ENCODE results near the gene PIGW. TPM values are rescaled to one million over a fixed set of nuclear protein-coding genes. Genes with fewer than 3 reads are reported as not detected.

The PIGW gene
- total and polyA plus RNA-seq, 2 experiments from 2014 or later: 5.5 to 15.8 TPM

GRCh38 chr17:36500745-36501225 lies 34.0 kb upstream of the PIGW start:
- H3F3A ChIP-seq (replicated peaks; ENCODE audit: low read depth): peaks cover 4% of the 10 kb centered on the region; the same call in 1 of the 2 replicates
- peaks cover 24% of the 10 kb centered on the region for H3K36me3 ChIP-seq (ENCODE audit: insufficient read depth)
- H3K4me1 Mint-ChIP-seq: no peaks in the 10 kb centered on the region

GRCh38 chr17:36501351-36501750 lies 33.4 kb upstream of the PIGW start:
- H3K4me2 ChIP-seq: no peak overlapping the region
- no peak overlapping the region for H3K4me3 ChIP-seq
- H3K36me3 ChIP-seq (ENCODE audit: insufficient read depth): peaks cover 24% of the 10 kb centered on the region
- Mint-ChIP-seq H3K27me3 (ENCODE audit: insufficient read depth, low read depth, poor library complexity) (peaks cover 7% of the 10 kb centered on the region), H3K9me3 (no peaks in the 10 kb centered on the region), H3K4me1 (no peaks in the 10 kb centered on the region), H3K36me3 (ENCODE audit: low read depth) (peaks cover 87% of the 10 kb centered on the region), H3K4me3 (no peak overlapping the region), H3K27ac (no peak overlapping the region)
- no peak overlapping the region for H3K27ac ChIP-seq (ENCODE audit: low read depth)
- no peaks in the 10 kb centered on the region for H3K4me1 ChIP-seq (ENCODE audit: insufficient read depth)
- peaks cover 5% of the 10 kb centered on the region; the same call in 1 of the 2 replicates for H4K20me1 ChIP-seq (replicated peaks; ENCODE audit: insufficient read depth)
- ATAC-seq: no peak
- H3K27me3 ChIP-seq (ENCODE audit: insufficient read depth): no peaks in the 10 kb centered on the region
- peaks cover 4% of the 10 kb centered on the region; the same call in 1 of the 2 replicates for H3F3A ChIP-seq (replicated peaks; ENCODE audit: low read depth)
- no peaks in the 10 kb centered on the region for H3K9me2 ChIP-seq (ENCODE audit: insufficient read depth)
- H3K79me2 ChIP-seq (replicated peaks; ENCODE audit: insufficient read depth): no peaks in the 10 kb centered on the region
- no peak overlapping the region for H2AFZ ChIP-seq
- no peak for DNase-seq (ENCODE audit: low spot score)
- no peak for TF ChIP-seq NANOG (IDR thresholded peaks at IDR 0.05; ENCODE audit: borderline replicate concordance)
- no peak for TF ChIP-seq ZNF462 (CRISPR knock-in tag; IDR thresholded peaks at IDR 0.05)
- no peak for TF ChIP-seq ETS1 (IDR thresholded peaks at IDR 0.05)
- no peak for TF ChIP-seq EZH2phosphoT487 (IDR thresholded peaks at IDR 0.05; ENCODE audit: unreplicated experiment)
- no peak for TF ChIP-seq POLR2AphosphoS5 (IDR thresholded peaks at IDR 0.05; ENCODE audit: low read depth)
- no peak for TF ChIP-seq ZNF331 (CRISPR knock-in tag; IDR thresholded peaks at IDR 0.05; ENCODE audit: low read depth)

More at GRCh38 chr17:36500745-36501225, 34.0 kb upstream of the PIGW start:
- no peak for TF ChIP-seq REST (IDR thresholded peaks at IDR 0.05; ENCODE audit: unreplicated experiment)
- TF ChIP-seq POLR2AphosphoS5 (IDR thresholded peaks at IDR 0.05; ENCODE audit: low read depth): no peak
- Histone ChIP-seq H2AFZ (no peak overlapping the region), H3K79me2 (replicated peaks; ENCODE audit: insufficient read depth) (no peaks in the 10 kb centered on the region), H3K4me1 (ENCODE audit: insufficient read depth) (no peaks in the 10 kb centered on the region), H3K4me3 (no peak overlapping the region), H4K20me1 (replicated peaks; ENCODE audit: insufficient read depth) (peaks cover 5% of the 10 kb centered on the region; the same call in 1 of the 2 replicates), H3K27ac (ENCODE audit: low read depth) (no peak overlapping the region), H3K27me3 (ENCODE audit: insufficient read depth) (no peaks in the 10 kb centered on the region), H3K4me2 (no peak overlapping the region), H3K9me2 (ENCODE audit: insufficient read depth) (no peaks in the 10 kb centered on the region)
- H3K27ac Mint-ChIP-seq: no peak overlapping the region
- DNase-seq (ENCODE audit: low spot score) (no peak), ATAC-seq (no peak)
- peaks cover 87% of the 10 kb centered on the region for H3K36me3 Mint-ChIP-seq (ENCODE audit: low read depth)
- H3K27me3 Mint-ChIP-seq (ENCODE audit: insufficient read depth, low read depth, poor library complexity): peaks cover 8% of the 10 kb centered on the region
- no peaks in the 10 kb centered on the region for H3K9me3 Mint-ChIP-seq
- H3K4me3 Mint-ChIP-seq: no peak overlapping the region
